G401.6 (cell line): ENCODE results near the gene ORAI2.
"Not testable (repeated sequence)": the region's sequence is repeated elsewhere in the genome, so short reads cannot be mapped to it uniquely, and the experiment has no call there.

Experiments used
- FAIRE-seq: peaks from 2 replicates; lab custom pipeline; 2012; peaks lifted over from hg19 to GRCh38; lab: Jason Lieb, UNC

The ORAI2 gene

DNA sequence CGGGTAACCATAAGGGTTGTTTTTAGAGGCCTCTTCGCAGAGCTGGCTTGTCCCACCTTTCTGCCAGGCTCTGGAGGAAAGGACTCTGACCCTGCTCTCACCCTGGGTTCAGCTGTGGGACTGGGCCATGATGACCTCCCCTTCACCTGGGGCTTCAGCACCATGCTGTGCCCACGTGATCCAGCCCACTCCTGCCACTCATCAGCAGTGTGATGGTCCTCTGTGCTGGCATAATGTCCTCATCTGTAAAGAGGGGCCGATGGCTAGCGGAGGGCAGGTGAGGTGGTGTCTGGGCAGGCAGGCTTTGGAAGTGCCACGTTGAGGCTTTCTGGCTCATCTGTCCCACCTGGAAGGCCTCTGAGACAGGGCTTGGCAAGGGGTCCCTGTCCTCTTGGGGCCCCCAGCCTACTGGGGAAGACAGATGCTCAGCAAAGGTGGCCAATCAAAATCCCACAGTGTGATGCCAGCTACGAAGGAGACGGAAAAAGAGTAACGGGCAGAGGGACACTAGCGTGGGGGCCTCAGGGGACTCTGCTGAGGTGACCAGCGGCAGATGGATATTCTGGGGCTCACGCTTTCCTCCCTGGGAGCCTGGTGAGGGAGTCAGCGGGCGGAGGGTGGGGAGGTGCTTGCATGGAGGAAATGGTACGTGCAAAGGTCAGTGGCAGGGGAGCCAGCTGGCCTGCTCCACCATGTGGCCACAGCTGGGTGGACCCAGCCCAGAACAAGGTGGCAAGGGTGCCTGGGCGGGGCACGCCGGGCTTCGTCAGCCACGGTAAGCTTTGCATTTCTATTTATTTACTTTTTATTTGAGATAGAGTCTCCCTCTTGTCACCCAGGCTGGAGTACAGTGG lies 36.8 kb downstream of the ORAI2 start:
- FAIRE-seq = no peak

GRCh38 chr7:102471791-102472125 lies 38.4 kb downstream of the ORAI2 start:
- no peak for FAIRE-seq

DNA sequence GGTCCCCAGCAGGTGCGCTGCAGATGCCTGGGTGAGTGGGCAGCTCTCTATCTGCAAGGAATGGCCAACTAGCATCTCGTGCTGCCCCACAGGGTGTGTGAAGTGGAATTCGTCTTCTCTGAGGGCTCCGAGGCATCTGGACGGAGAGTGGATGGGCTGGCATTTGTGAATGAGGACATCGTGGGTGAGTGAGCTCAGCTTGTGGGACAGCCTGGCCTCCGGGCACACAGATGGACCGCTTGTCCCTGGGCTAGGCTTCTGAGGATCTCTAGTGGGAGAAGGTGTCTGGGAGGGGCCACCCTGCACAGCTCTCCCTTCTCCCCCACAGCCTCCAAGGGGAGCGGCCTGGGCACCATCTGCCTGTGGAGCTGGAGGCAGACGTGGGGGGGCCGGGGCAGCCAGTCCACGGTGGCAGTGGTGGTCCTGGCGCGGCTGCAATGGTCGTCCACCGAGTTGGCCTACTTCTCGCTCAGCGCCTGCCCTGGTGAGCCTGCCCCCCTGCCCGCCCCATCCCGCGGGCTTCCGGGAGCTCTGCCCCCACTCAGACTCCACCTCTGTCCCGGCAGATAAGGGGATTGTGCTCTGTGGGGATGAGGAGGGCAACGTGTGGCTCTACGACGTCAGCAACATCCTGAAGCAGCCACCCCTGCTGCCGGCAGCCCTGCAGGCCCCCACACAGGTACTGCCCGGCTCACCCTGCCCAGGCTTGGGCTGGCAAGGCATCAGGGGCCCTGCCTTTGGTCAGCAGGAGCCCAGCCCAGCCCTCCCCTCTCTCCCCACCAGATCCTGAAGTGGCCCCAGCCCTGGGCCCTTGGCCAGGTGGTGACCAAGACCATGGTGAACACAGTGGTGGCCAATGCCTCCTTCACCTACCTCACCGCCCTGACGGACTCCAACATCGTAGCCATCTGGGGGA lies 39.0 kb downstream of the ORAI2 start:
- FAIRE-seq = no peak

- no peak for FAIRE-seq
Measured at GRCh38 chr7:102473271-102473991, 40.1 kb downstream of the ORAI2 start.

- not testable (repeated sequence) for FAIRE-seq
Measured at GRCh38 chr7:102474116-102474515, 40.7 kb downstream of the ORAI2 start.

- not testable (repeated sequence) for FAIRE-seq
Measured at GRCh38 chr7:102474736-102475435, 41.5 kb downstream of the ORAI2 start.

DNA sequence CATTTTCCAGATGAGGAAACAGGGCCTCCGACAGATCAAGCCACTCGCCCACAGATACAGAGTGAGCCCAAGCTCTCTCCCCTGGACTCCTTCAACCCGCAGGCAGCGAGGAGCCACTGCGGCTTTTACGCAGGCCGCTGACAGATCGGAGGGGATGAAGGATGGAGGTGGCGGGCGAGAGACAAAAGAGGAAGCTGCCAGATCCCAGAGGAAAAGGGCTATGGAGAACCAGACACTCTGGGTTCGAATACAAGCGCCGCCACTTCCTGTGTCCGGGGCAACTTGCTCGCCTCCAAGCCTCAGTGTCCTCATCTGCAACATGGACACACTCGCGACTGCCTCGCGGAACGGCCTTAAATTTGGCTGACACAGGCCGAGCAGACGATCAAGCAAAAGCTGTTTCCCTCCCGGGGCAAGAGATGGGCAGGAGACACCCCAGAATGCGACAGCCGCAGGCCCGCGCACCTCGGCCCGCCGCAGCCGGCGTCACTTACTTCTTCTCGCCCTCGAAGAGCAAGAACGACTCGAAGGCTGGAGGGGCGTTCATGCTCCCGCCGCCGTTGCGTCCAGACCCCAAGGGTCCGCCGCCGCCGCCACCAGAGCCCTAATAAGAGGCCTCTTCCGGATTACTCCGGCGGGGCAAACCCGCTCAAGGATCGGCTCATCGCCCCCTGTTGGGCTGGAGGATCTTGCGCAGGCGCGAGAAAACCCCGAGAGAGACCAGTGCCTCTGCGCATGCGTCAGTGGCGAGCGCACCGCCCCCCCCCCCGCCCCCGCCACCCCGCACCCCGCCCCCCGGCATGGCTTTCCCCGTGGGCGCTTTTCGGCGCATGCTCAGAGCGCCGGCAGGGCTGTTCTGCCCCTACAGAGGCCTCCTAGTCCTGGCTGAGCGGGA lies 45.2 kb downstream of the ORAI2 start, which contains the start of gene POLR2J:
TSS of gene POLR2J (minus strand) at position 609 of the 895 bp plus-strand sequence. CDS start at position 547, 62 bp downstream.
- not testable (repeated sequence) for FAIRE-seq

DNA sequence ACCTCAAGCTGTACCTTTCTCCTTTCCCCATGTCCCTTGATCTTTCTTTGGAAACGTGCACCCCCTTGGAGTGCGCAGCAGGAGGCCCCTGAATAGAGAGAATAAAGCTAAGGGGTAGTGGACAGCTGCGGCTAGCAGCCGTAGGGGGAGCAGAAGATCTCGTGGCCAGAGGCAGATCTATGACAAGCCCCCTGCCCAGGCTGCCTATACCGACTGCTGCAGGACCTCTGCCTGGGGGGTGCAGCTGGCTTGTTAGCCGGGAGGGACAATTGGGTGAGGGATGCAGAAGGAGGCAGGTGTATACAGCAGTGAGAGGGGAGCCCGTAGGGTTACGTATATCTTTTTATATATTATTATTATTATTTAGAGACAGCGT lies 45.8 kb downstream of the ORAI2 start:
- FAIRE-seq = not testable (repeated sequence)

DNA sequence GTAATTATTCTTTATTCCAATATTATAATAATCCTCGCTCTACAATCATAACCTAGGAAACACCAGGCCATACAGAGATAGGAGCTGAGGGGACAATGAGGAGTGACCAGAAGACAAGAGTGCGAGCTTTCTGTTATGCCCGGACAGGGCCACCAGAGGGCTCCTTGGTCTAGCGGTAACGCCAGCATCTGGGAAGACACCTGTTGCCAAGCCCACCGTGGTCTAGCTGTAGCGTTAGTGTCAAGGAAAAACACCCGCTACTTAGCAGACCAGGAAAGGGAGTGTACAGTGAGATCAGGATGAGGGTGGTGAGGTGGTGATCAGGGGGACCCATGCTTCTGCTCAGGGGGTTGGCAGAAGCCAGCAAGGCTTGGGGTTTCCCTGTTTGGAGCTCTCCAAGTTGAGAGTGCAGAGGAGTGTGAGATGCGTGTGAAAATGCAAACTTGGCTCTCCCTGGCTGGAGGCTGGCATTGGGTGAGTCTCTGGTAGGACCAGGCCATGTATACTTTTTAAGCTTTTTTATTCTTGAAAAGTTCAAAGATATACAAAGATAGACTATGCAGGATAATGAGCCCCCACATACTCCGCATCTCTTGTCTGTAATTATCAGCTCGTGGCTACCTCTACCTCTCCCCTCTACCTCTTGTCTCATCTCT lies 46.7 kb downstream of the ORAI2 start:
- not testable (repeated sequence) for FAIRE-seq

DNA sequence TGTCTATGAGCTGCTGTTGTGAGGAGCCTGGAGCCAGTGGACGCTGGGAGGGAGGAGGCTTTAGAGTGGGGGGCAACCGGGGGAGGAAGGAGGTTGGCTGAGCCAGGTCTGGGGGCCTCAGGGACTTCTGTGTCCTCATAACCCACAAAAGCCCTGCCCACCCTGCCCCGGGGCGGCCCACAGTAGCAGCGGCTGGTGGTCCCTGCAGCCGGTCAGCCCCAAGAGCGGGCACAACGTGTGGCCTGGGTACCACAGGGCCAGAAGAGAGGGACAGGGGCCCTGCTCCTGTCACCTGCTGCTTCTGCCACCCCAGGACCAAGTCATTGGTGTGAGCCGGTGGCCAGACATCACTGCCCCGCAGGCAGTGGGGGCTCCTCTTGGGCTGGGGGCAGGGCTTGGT lies 48.6 kb downstream of the ORAI2 start:
- not testable (repeated sequence) for FAIRE-seq

DNA sequence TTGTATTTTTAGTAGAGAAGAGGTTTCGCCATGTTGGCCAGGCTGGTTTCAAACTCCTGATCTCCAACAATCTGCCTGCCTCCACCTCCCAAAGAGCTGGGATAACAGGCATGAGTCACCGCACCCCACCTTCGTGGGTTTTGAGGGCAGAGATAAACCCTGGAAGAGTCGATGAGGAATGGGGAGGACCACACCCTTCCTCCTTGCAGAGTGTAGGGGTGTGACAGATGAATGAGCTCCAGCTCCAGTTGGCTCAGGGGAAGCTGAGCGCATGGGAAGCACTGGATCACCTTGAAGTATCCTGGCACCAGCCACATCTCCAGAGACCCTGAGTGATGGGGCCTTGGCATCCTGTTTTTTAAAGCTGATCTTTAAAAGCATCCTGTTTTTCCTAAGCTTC lies 50.9 kb downstream of the ORAI2 start:
- FAIRE-seq = not testable (repeated sequence)

DNA sequence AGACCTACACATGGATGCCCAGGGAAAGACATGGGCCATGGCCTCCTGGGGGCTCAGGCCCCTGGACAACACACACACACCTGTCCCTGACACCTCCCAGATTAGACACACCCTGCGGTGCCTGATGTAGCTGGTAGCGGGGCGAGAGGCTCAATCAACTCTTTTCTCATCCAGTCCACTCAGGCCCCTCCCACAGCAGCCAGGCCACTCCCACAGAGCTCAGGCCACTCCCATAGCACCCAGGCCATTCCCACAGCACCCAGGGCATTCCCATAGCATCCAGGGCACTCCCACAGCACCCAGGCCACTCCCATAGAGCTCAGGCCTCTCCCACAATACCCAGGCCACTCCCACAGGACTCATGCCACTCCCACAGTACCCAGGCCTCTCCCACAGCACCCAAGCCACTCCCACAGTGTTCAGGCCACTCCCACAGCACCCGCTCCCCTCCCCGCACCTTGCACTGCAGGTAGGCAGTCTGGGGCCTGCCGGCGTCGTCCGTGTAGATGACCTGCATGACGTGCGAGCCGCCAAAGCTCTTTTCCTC lies 57.2 kb downstream of the ORAI2 start:
- not testable (repeated sequence) for FAIRE-seq

DNA sequence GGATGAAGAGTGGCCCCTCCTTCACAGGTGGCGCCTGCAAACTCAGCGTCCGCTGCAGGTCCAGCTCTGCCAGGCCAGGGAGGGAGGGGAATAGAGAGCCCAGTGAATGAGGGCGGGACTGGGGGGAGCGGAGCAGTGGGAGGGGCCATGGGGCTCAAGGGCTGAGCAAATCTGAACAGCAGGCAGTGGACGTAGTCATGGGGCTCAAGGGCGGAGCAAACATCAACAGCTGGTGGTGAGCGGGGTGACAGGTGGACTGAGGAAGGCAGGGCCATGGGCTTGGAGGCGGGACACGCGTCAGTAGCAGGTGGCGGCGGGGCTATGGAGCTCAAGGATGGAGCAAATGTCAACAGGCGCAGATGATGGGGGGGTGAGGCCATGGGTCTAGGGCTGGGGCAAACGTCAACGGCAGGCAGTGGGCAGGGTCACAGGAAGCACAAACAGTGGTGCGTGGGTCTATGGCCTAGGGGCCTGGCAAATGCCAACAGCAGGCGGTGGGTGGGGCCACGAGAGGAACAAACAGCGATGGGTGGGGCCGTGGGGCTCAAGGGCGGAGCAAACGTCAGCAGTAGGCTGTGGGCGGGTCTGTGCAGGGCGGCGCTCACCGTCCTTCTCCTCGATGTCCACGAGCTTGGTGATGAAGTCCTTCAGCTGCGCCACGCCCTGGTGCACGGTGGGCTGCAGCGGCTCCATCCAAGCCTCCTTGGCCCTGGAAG lies 60.0 kb downstream of the ORAI2 start:
- FAIRE-seq = not testable (repeated sequence)

- FAIRE-seq = not testable (repeated sequence)
Measured at GRCh38 chr7:102494026-102494425, 60.7 kb downstream of the ORAI2 start.

DNA sequence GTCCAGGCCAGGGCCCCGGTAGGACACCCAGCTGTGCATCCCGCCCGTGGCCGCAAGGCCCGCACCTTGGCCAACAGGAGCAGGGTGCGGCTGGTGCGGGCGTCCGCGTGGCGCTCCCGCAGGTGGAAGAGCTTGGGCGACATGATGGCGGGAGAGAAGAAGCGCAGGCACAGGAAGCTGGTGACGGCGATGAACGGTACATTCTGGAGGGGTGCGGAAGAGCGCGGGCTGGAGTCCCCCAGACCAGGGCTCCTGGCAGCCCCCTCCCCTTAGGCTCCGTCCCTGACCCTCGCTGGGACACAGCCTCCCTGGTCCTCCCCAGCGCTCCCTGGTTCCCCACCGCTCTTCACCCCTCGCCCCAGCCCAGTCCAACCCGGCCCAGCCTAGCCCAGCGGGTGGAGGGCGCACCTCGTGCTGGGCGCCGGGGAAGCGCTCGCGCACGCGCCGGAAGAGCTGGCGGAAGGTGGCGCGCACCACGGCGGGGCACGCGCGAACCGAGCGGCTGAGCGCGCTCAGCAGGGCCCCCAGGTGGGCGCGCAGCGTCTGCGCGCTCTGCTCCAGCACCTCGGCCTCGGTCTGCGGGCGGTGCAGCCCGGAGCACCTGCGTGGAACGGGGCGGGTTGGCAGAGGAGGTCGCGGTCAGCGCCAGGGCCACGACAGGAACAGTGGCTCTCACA lies 61.2 kb downstream of the ORAI2 start:
- not testable (repeated sequence) for FAIRE-seq

GRCh38 chr7:102496861-102497260 lies 63.5 kb downstream of the ORAI2 start:
- not testable (repeated sequence) for FAIRE-seq

DNA sequence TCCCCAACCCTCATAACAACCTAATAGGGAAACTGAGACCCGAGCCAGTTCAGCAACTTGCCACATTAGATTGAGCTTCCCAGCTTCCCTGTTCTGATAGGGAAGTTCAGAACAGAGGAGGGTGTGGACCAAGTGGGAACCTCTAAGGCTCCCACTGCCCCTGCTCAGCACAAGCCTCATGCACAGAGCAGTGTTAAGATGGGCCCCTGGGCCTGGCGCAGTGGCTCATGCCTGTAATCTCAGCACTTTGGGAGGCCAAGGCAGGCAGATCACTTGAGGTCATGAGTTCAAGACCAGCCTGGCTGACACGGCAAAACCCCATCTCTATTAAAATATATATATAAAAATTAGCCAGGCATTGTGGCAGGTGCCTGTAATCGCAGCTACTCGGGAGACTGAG lies 63.9 kb downstream of the ORAI2 start:
- not testable (repeated sequence) for FAIRE-seq

DNA sequence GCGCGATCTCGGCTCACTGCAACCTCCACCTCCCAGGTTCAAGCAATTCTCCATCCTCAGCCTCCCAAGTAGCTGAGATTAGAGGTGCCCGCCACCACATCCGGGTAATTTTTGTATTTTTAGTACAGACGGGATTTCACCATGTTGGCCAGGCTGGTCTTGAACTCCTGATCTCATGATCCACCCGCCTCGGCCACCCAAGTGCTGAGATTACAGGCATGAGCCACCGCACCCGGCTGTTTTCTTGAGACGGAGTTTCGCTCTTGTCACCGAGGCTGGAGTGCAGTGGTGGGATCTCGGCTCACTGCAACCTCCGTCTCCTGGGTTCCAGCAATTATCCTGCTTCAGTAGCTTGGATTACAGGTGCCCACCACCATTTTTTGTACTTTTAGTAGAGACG lies 64.9 kb downstream of the ORAI2 start:
- FAIRE-seq = not testable (repeated sequence)
